Activated CD8-positive, alpha-beta memory T cell treated with anti-CD3 and anti-CD28 coated beads for 36 hours (primary cell): ENCODE measurements around the gene WNK3. TPM values are rescaled to one million over a fixed set of nuclear protein-coding genes. Genes with fewer than 3 reads are reported as not detected.
"Not testable (repeated sequence)": the region's sequence is repeated elsewhere in the genome, so short reads cannot be mapped to it uniquely, and the experiment has no call there.

ENCODE experiments used
- CTCF ChIA-PET: fragments of 350-600 bp; sonication (Branson Sonifier 250); formaldehyde crosslinking; loops from one replicate; lab custom pipeline; 2021; ENCODE audit warnings: antibody characterized with exemption; lab: Charles Lee
- POLR2A ChIA-PET: fragments of 350-600 bp; sonication (Branson Sonifier 250); formaldehyde crosslinking; loops from one replicate; lab custom pipeline; 2021; ENCODE audit warnings: antibody characterized with exemption; lab: Charles Lee
- total RNA-seq, 2 experiments: library from RNA; stranded (reverse); gene quantifications; one replicate each; pipeline ENCODE4 v1.2.3, GENCODE V29; 2021

The WNK3 gene
- total RNA-seq, result under 1 TPM; 0.31 to 0.36 TPM

- POLR2A ChIA-PET, result no interaction called here
- CTCF ChIA-PET, result no interaction called here
These were observed at the start of gene WNK3 for GRCh38 chrX:54357414-54358377. Gene WNK3 (minus strand): TSS chrX:54358046.

- ChIA-PET CTCF (no interaction called here), POLR2A (interaction anchor here (0.5 kb wide), 1 partner anchor 93 kb away, joined by 3 read pairs; no protein-coding TSS in a partner anchor)
These were observed 49.4 kb upstream of the WNK3 start for GRCh38 chrX:54407266-54407665.

GRCh38 chrX:54397113-54397512, 39.3 kb upstream of the WNK3 start:
- CTCF ChIA-PET, result no interaction called here
- POLR2A ChIA-PET, result no interaction called here

GRCh38 chrX:54386314-54386713, 28.5 kb upstream of the WNK3 start:
- CTCF ChIA-PET, result no interaction called here
- POLR2A ChIA-PET, result no interaction called here

- POLR2A ChIA-PET, CTCF ChIA-PET: not testable (repeated sequence)
These were observed 26.8 kb upstream of the WNK3 start for GRCh38 chrX:54384661-54385060.

GRCh38 chrX:54359408-54359807, 1.6 kb upstream of the WNK3 start:
- ChIA-PET POLR2A (no interaction called here), CTCF (no interaction called here)

- CTCF ChIA-PET, result no interaction called here
- POLR2A ChIA-PET, result no interaction called here
These were observed 772 bp upstream of the WNK3 start for GRCh38 chrX:54358424-54359211.

- ChIA-PET CTCF (no interaction called here), POLR2A (no interaction called here)
These were observed 5.2 kb downstream of the WNK3 start for GRCh38 chrX:54352677-54353076.

- POLR2A ChIA-PET, CTCF ChIA-PET: not testable (repeated sequence)
These were observed 20.5 kb downstream of the WNK3 start for GRCh38 chrX:54337383-54337782.

- CTCF ChIA-PET, result no interaction called here
- POLR2A ChIA-PET, result no interaction called here
These were observed 32.8 kb downstream of the WNK3 start for GRCh38 chrX:54325077-54325476.

GRCh38 chrX:54320067-54320466, 37.8 kb downstream of the WNK3 start:
- CTCF ChIA-PET, result no interaction called here
- POLR2A ChIA-PET, result no interaction called here

- ChIA-PET POLR2A (no interaction called here), CTCF (no interaction called here)
These were observed 51.5 kb downstream of the WNK3 start for GRCh38 chrX:54306379-54306778.

- ChIA-PET CTCF (no interaction called here), POLR2A (no interaction called here)
These were observed 56.3 kb downstream of the WNK3 start for GRCh38 chrX:54301516-54301915.

GRCh38 chrX:54294306-54294705, 63.5 kb downstream of the WNK3 start:
- CTCF ChIA-PET, result no interaction called here
- POLR2A ChIA-PET, result no interaction called here

GRCh38 chrX:54292755-54293154, 65.1 kb downstream of the WNK3 start:
- POLR2A ChIA-PET, result no interaction called here
- CTCF ChIA-PET, result no interaction called here

- ChIA-PET CTCF (no interaction called here), POLR2A (no interaction called here)
These were observed 66.1 kb downstream of the WNK3 start for GRCh38 chrX:54291758-54292157.

GRCh38 chrX:54288968-54289367, 68.9 kb downstream of the WNK3 start:
- CTCF ChIA-PET, result no interaction called here
- POLR2A ChIA-PET, result no interaction called here

- CTCF ChIA-PET, result no interaction called here
- POLR2A ChIA-PET, result no interaction called here
These were observed 69.6 kb downstream of the WNK3 start for GRCh38 chrX:54288277-54288676.

- CTCF ChIA-PET, result no interaction called here
- POLR2A ChIA-PET, result no interaction called here
These were observed 76.2 kb downstream of the WNK3 start for GRCh38 chrX:54281676-54282075.

- ChIA-PET CTCF (no interaction called here), POLR2A (no interaction called here)
These were observed 77.4 kb downstream of the WNK3 start for GRCh38 chrX:54280466-54280865.

- ChIA-PET CTCF (no interaction called here), POLR2A (no interaction called here)
These were observed 86.2 kb downstream of the WNK3 start for GRCh38 chrX:54271664-54272063.
